Cardiac septum (tissue), 1 donor: ENCODE results near the gene LYRM2. TPM values are rescaled to one million over a fixed set of nuclear protein-coding genes. Genes with fewer than 3 reads are reported as not detected.

Source experiments
- DNase-seq: peaks from one replicate; pipeline ENCODE4 v3.0.0-alpha.2; 2020; ENCODE audit warnings: low spot score
- intact Hi-C: fragments of 100-400 bp; cut with DNase I; formaldehyde crosslinking; loops from one replicate; pipeline ENCODE4 v1.14.0; 2022
- total RNA-seq: library from RNA; stranded (reverse); fragmentation: NEBNext Ultra II Directional; extraction: Animal tissue kit (Norgen Biotek cat#: 25700); gene quantifications from one replicate; pipeline ENCODE4 v1.2.1, GENCODE V29; 2021
- donor health status: DM: no; HTN: no; CAD: no.

LYRM2 gene
- total RNA-seq, 1 donor from 2014 or later: 36.2 TPM

- DNase-seq: no peak
- intact Hi-C loops: no loop called here
Measured at GRCh38 chr6:89599727-89600126, 38.8 kb downstream of the LYRM2 start.

- DNase-seq: no peak
- intact Hi-C loops: no loop called here
Measured at GRCh38 chr6:89597988-89598387, 40.6 kb downstream of the LYRM2 start.

- intact Hi-C loops: no loop called here
- no peak for DNase-seq
Measured at GRCh38 chr6:89597372-89597771, 41.2 kb downstream of the LYRM2 start.

GRCh38 chr6:89596484-89596883 lies 42.1 kb downstream of the LYRM2 start:
- intact Hi-C loops: no loop called here

GRCh38 chr6:89596056-89596455 lies 42.5 kb downstream of the LYRM2 start:
- intact Hi-C loops: no loop called here
- DNase-seq: no peak

More at GRCh38 chr6:89596484-89596883, 42.1 kb downstream of the LYRM2 start:
- DNase-seq: no peak

- intact Hi-C loops: no loop called here
- no peak for DNase-seq
Measured at GRCh38 chr6:89591745-89592144, 46.8 kb downstream of the LYRM2 start.

GRCh38 chr6:89590133-89590532 lies 48.4 kb downstream of the LYRM2 start:
- DNase-seq: no peak
- intact Hi-C loops: no loop called here

GRCh38 chr6:89589297-89590025 lies 49.1 kb downstream of the LYRM2 start:
- no peak for DNase-seq
- intact Hi-C loops: no loop called here

GRCh38 chr6:89585154-89585553 lies 53.4 kb downstream of the LYRM2 start:
- DNase-seq: no peak
- intact Hi-C loops: no loop called here

GRCh38 chr6:89584539-89584938 lies 54.0 kb downstream of the LYRM2 start:
- DNase-seq: no peak
- intact Hi-C loops: no loop called here

GRCh38 chr6:89583559-89583958 lies 55.0 kb downstream of the LYRM2 start:
- no peak for DNase-seq
- intact Hi-C loops: no loop called here

GRCh38 chr6:89582669-89583325 lies 55.8 kb downstream of the LYRM2 start:
- DNase-seq: no peak
- intact Hi-C loops: no loop called here

- intact Hi-C loops: no loop called here
Measured at GRCh38 chr6:89581689-89582088, 56.9 kb downstream of the LYRM2 start.

GRCh38 chr6:89580997-89581666 lies 57.4 kb downstream of the LYRM2 start:
- no peak for DNase-seq
- intact Hi-C loops: no loop called here

More at GRCh38 chr6:89581689-89582088, 56.9 kb downstream of the LYRM2 start:
- DNase-seq: no peak

GRCh38 chr6:89575562-89575960 lies 63.0 kb downstream of the LYRM2 start:
- DNase-seq: no peak
- intact Hi-C loops: no loop called here

- no peak for DNase-seq
- intact Hi-C loops: no loop called here
Measured at GRCh38 chr6:89574910-89575561, 63.5 kb downstream of the LYRM2 start.

GRCh38 chr6:89567630-89568390 lies 70.7 kb downstream of the LYRM2 start:
- intact Hi-C loops: no loop called here
- no peak for DNase-seq

GRCh38 chr6:89566930-89567629 lies 71.5 kb downstream of the LYRM2 start:
- intact Hi-C loops: no loop called here
- no peak for DNase-seq
